Stimulated activated CD8-positive, alpha-beta memory T cell treated with anti-CD3 and anti-CD28 coated beads, Interleukin-4, amount 100 ng/mL, for 4 hours (primary cell): Measurements from ENCODE around the gene DNHD1.
A peak's percentile ranks its signal among the peaks of the same experiment; 100 is the strongest.

Source experiments
- DNase-seq, 2 donors: peaks; one replicate each; pipeline ENCODE4 v3.0.0-alpha.2; 2020; ENCODE audit warnings: low read depth in 2 of 2, low spot score in 1 of 2

DNHD1 gene

GRCh38 chr11:6497069-6497839, at the start of gene DNHD1:
TSS of gene DNHD1 (plus strand) at chr11:6497280. CDS start at chr11:6498216, 936 bp downstream.
- no peak for DNase-seq

- no peak for DNase-seq
Observed at GRCh38 chr11:6448574-6448973, 48.5 kb upstream of the DNHD1 start.

- DNase-seq, result no peak
Observed at GRCh38 chr11:6452219-6452618, 44.9 kb upstream of the DNHD1 start.

GRCh38 chr11:6453152-6453551, 43.9 kb upstream of the DNHD1 start:
- no peak for DNase-seq

GRCh38 chr11:6455070-6455469, 42.0 kb upstream of the DNHD1 start:
- DNase-seq, result no peak

- DNase-seq, result no peak
Observed at GRCh38 chr11:6456361-6457073, 40.6 kb upstream of the DNHD1 start.

- DNase-seq, result no peak
Observed at GRCh38 chr11:6457581-6458320, 39.3 kb upstream of the DNHD1 start.

- no peak for DNase-seq
Observed at GRCh38 chr11:6458352-6459098, 38.6 kb upstream of the DNHD1 start.

- DNase-seq, result no peak
Observed at GRCh38 chr11:6459099-6459450, 38.0 kb upstream of the DNHD1 start.

- no peak for DNase-seq
Observed at GRCh38 chr11:6468712-6469495, 28.2 kb upstream of the DNHD1 start.

- DNase-seq, result no peak
Observed at GRCh38 chr11:6469599-6469998, 27.5 kb upstream of the DNHD1 start.

GRCh38 chr11:6472934-6473333, 24.1 kb upstream of the DNHD1 start:
- no peak for DNase-seq

- DNase-seq, result peak; percentile 47 to 66
Observed at GRCh38 chr11:6473451-6474412, 23.3 kb upstream of the DNHD1 start, which contains the start of gene TRIM3. TSS of gene TRIM3 (minus strand) at chr11:6473941. CDS start at chr11:6465695, 8,246 bp downstream.

- DNase-seq, result no peak
Observed at GRCh38 chr11:6474413-6474792, 22.7 kb upstream of the DNHD1 start.

- DNase-seq, result no peak
Observed at GRCh38 chr11:6474806-6475500, 22.1 kb upstream of the DNHD1 start.

GRCh38 chr11:6475936-6476335, 21.1 kb upstream of the DNHD1 start:
- DNase-seq, result no peak

- no peak for DNase-seq
Observed at GRCh38 chr11:6476571-6476970, 20.5 kb upstream of the DNHD1 start.

GRCh38 chr11:6480299-6480914, 16.7 kb upstream of the DNHD1 start:
- no peak for DNase-seq
